Adipocyte (in vitro differentiated cells): Measurements from ENCODE around the gene EHBP1.

ENCODE experiments used
- DNase-seq: peaks from one replicate; pipeline ENCODE4 v3.0.0-alpha.2; 2015; ENCODE audit warnings: low read depth
- H3K27me3 ChIP-seq: replicated peaks from 2 replicates; pipeline ENCODE4 v1.7.0; 2013; ENCODE audit warnings: mild to moderate bottlenecking, low read length, moderate library complexity; ENCODE audit not compliant: control insufficient read depth, insufficient read depth
- H3K36me3 ChIP-seq: 2 replicates; pipeline ENCODE4 v1.7.0; 2013; ENCODE audit warnings: low read length, mild to moderate bottlenecking, moderate library complexity; ENCODE audit not compliant: control insufficient read depth, insufficient read depth, severe bottlenecking
- H3K4me1 ChIP-seq: 2 replicates; pipeline ENCODE4 v1.7.0; 2013; ENCODE audit warnings: mild to moderate bottlenecking, low read length, moderate library complexity; ENCODE audit not compliant: control insufficient read depth, insufficient read depth
- H3K4me3 ChIP-seq: 2 replicates; pipeline ENCODE4 v1.7.0; 2013; ENCODE audit warnings: mild to moderate bottlenecking, low read length, moderate library complexity
- H3K9ac ChIP-seq: 2 replicates; pipeline ENCODE4 v1.7.0; 2013; ENCODE audit warnings: mild to moderate bottlenecking, low read length, moderate library complexity
- H3K9me3 ChIP-seq: 2 replicates; pipeline ENCODE4 v1.7.0; 2013; ENCODE audit warnings: mild to moderate bottlenecking, low read length, moderate library complexity; ENCODE audit not compliant: control insufficient read depth

EHBP1 gene

GRCh38 chr2:62904344-62904743 is 198.8 kb downstream of the EHBP1 start:
- Histone ChIP-seq H3K9me3 (no peaks in the 10 kb centered on the region), H3K9ac (no peak overlapping the region), H3K4me3 (no peak overlapping the region), H3K27me3 (no peaks in the 10 kb centered on the region), H3K4me1 (no peaks in the 10 kb centered on the region), H3K36me3 (peaks cover 53% of the 10 kb centered on the region)
- DNase-seq = no peak

GRCh38 chr2:62908145-62908544 is 202.6 kb downstream of the EHBP1 start:
- H3K4me1 ChIP-seq = no peaks in the 10 kb centered on the region
- no peak overlapping the region for H3K9ac ChIP-seq
- peaks cover 45% of the 10 kb centered on the region for H3K36me3 ChIP-seq
- no peaks in the 10 kb centered on the region for H3K9me3 ChIP-seq
- DNase-seq = no peak
- H3K4me3 ChIP-seq = no peak overlapping the region
- no peaks in the 10 kb centered on the region for H3K27me3 ChIP-seq

- no peak for DNase-seq
- Histone ChIP-seq H3K9me3 (no peaks in the 10 kb centered on the region), H3K4me1 (peaks cover 4% of the 10 kb centered on the region), H3K27me3 (no peaks in the 10 kb centered on the region), H3K36me3 (peaks cover 17% of the 10 kb centered on the region), H3K9ac (no peak overlapping the region), H3K4me3 (no peak overlapping the region)
These were observed 207.8 kb downstream of the EHBP1 start for GRCh38 chr2:62913311-62913710.

DNA sequence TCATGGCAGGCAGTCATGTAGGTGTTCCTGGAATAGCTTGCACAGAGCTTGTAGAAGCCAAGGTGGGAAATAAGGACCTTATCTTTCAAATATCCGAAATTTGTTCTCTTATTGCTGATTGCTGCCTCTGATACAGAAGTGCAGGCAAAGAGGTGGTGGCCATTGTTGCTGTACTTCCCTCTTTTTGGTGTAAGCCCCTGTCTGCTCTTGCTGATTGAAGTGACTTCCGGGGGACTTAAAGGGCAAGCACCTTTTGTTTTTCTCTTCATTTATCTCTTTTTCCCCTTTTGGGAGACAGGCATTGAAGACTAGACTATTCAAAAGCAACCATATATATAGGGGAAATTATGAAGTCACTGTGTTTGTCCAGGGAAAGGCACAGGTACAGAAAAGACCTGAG is 213.5 kb downstream of the EHBP1 start:
- DNase-seq = no peak

GRCh38 chr2:62920070-62920469 is 214.6 kb downstream of the EHBP1 start:
- no peak for DNase-seq
- Histone ChIP-seq H3K9me3 (peaks cover 20% of the 10 kb centered on the region), H3K4me1 (peaks cover 4% of the 10 kb centered on the region), H3K9ac (no peak overlapping the region), H3K36me3 (peaks cover 44% of the 10 kb centered on the region), H3K4me3 (no peak overlapping the region), H3K27me3 (no peaks in the 10 kb centered on the region)

More for the DNA sequence above, 213.5 kb downstream of the EHBP1 start:
- Histone ChIP-seq H3K27me3 (no peaks in the 10 kb centered on the region), H3K4me1 (peaks cover 4% of the 10 kb centered on the region), H3K4me3 (no peak overlapping the region), H3K36me3 (peaks cover 33% of the 10 kb centered on the region), H3K9me3 (peaks cover 10% of the 10 kb centered on the region), H3K9ac (no peak overlapping the region)

GRCh38 chr2:62923242-62923641 is 217.7 kb downstream of the EHBP1 start:
- DNase-seq = no peak
- Histone ChIP-seq H3K4me1 (no peaks in the 10 kb centered on the region), H3K27me3 (no peaks in the 10 kb centered on the region), H3K36me3 (peaks cover 49% of the 10 kb centered on the region), H3K9me3 (peaks cover 20% of the 10 kb centered on the region), H3K4me3 (no peak overlapping the region), H3K9ac (no peak overlapping the region)

- H3K36me3 ChIP-seq = peaks cover 49% of the 10 kb centered on the region
- H3K27me3 ChIP-seq = no peaks in the 10 kb centered on the region
- H3K9me3 ChIP-seq = peaks cover 20% of the 10 kb centered on the region
- no peak overlapping the region for H3K9ac ChIP-seq
- no peak for DNase-seq
- H3K4me1 ChIP-seq = no peaks in the 10 kb centered on the region
- H3K4me3 ChIP-seq = no peak overlapping the region
These were observed 218.4 kb downstream of the EHBP1 start for GRCh38 chr2:62923881-62924280.

GRCh38 chr2:62928015-62928414 is 222.5 kb downstream of the EHBP1 start:
- H3K4me1 ChIP-seq = peaks cover under 1% of the 10 kb centered on the region
- no peak overlapping the region for H3K9ac ChIP-seq
- H3K9me3 ChIP-seq = peaks cover 9% of the 10 kb centered on the region
- peaks cover 34% of the 10 kb centered on the region for H3K36me3 ChIP-seq
- no peaks in the 10 kb centered on the region for H3K27me3 ChIP-seq
- DNase-seq = no peak
- H3K4me3 ChIP-seq = no peak overlapping the region

DNA sequence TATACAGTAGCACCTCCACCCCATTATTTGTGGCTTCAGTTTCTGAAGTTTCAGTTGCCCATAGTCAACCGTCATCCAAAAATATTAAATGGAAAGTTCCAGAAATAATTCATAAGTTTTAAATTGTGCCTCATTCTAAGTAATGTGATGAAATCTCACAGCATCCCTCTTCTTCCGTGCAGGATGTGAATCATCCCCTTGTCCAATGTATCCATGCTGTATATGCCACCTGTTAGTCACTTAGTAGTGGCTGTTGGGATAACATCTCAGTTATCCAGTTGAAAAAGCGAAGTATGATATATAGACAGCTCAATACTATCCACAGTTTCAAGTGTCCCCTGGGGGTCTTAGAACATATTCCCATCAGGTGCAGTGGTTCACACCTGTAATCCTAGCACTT is 226.0 kb downstream of the EHBP1 start:
- Histone ChIP-seq H3K9me3 (no peaks in the 10 kb centered on the region), H3K4me3 (no peak overlapping the region), H3K36me3 (peaks cover 10% of the 10 kb centered on the region), H3K27me3 (no peaks in the 10 kb centered on the region), H3K4me1 (peaks cover 11% of the 10 kb centered on the region), H3K9ac (no peak overlapping the region)
- no peak for DNase-seq

DNA sequence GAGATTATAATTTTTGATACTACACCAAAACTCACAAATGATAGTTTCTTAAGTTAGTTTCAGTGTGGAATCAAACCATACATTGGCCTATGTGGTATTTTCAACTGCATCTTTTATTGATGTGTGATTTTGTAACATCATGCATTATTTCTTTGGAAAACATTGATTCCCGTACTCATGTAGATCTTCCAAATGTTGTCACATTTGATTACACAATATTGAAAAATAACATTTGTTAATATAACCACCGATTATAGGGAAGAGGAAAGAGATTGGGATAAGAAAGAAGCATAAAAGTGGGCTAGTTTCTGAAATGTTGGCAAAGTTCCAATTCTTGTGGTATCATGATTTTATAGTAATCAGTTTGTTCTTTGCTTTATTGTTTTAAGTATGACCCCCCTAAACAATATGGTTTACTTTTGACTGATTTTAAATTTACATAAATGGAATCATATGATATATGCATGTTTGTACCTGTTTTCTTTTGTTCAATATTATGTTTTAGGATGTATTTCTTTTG is 227.9 kb downstream of the EHBP1 start:
- H3K27me3 ChIP-seq = no peaks in the 10 kb centered on the region
- DNase-seq = peak; percentile 15
- peaks cover 16% of the 10 kb centered on the region for H3K4me1 ChIP-seq
- H3K9ac ChIP-seq = no peak overlapping the region
- H3K4me3 ChIP-seq = no peak overlapping the region
- H3K9me3 ChIP-seq = no peaks in the 10 kb centered on the region
- peaks cover 5% of the 10 kb centered on the region for H3K36me3 ChIP-seq

DNA sequence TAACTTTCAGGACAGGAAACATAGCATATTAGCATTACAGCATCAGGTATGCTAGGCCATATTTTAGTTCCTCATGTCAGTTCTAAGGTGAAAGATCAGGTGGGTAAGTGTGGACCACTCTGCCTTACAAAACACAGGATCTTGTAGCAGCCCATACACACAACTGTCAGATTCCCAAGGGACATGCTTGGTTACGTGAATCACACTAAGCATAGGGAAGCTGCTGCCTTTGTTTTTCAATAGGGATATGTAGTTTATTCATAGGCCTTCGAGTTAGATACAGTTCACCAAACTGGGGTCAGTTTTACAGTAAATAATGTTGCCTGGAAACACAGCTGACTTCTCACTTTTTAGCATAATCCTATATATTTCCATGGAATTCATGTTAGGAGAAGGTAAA is 229.0 kb downstream of the EHBP1 start:
- Histone ChIP-seq H3K4me3 (no peak overlapping the region), H3K9me3 (no peaks in the 10 kb centered on the region), H3K4me1 (peaks cover 16% of the 10 kb centered on the region), H3K27me3 (no peaks in the 10 kb centered on the region), H3K9ac (no peak overlapping the region), H3K36me3 (peaks cover 5% of the 10 kb centered on the region)
- DNase-seq = peak; percentile 15

GRCh38 chr2:62938126-62938525 is 232.6 kb downstream of the EHBP1 start:
- H3K4me1 ChIP-seq = peaks cover 26% of the 10 kb centered on the region
- peaks cover under 1% of the 10 kb centered on the region for H3K36me3 ChIP-seq
- H3K4me3 ChIP-seq = no peak overlapping the region
- H3K9ac ChIP-seq = no peak overlapping the region
- no peaks in the 10 kb centered on the region for H3K27me3 ChIP-seq
- DNase-seq = no peak
- H3K9me3 ChIP-seq = no peaks in the 10 kb centered on the region
